Measurements from ENCODE around the gene THUMPD3. TPM values are rescaled to one million over a fixed set of nuclear protein-coding genes. Genes with fewer than 3 reads are reported as not detected.

THUMPD3 gene
- total and polyA plus RNA-seq, 9 of the 15 experiments (the other 6 are each of a cell fraction or from before 2014, with no cell fraction given), result 58.3 to 132 (median 113) TPM

GRCh38 chr3:9362731-9363530 lies at the start of gene THUMPD3 (continued):
- TF ChIP-seq HOXB6 (CRISPR knock-in tag; IDR thresholded peaks at IDR 0.05; ENCODE audit: borderline replicate concordance) (no peak; the same call in 1 of the 2 replicates), ETV1 (tag; conservative IDR thresholded peaks at IDR 0.05; ENCODE audit: low read depth) (peak; percentile 99), DNMT1 (IDR thresholded peaks at IDR 0.05) (0 out of 2 replicates have a peak, but pooled peaks have one; percentile 55), ZZZ3 (IDR thresholded peaks at IDR 0.05) (peak; percentile 84; the same call in 1 of the 2 replicates), BRD9 (IDR thresholded peaks at IDR 0.05; ENCODE audit: low read depth, partially characterized antibody) (peak; percentile 33), MYC (IDR thresholded peaks at IDR 0.05; ENCODE audit: low read depth, low read length) (peak; percentile 98), MYC (CRISPR knock-in tag; IDR thresholded peaks at IDR 0.05; ENCODE audit: borderline replicate concordance, low read depth) (peak; percentile 83; the same call in 1 of the 2 replicates), HIVEP1 (CRISPR knock-in tag; IDR thresholded peaks at IDR 0.05) (no peak), SP1 (CRISPR knock-in tag; IDR thresholded peaks at IDR 0.05) (peak; percentile 74), TAF15 (IDR thresholded peaks at IDR 0.05; ENCODE audit: low read depth, low read length) (no peak), HES1 (IDR thresholded peaks at IDR 0.05; ENCODE audit: low read depth) (peak; percentile 49; the same call in 1 of the 2 replicates), JUND (IDR thresholded peaks at IDR 0.05; ENCODE audit: borderline replicate concordance, low read depth, low read length) (peak; percentile 73), JUND (tag; IDR thresholded peaks at IDR 0.05; ENCODE audit: borderline replicate concordance, low read depth, low read length) (peak; percentile 62; the same call in 2 of the 3 replicates), MCM2 (IDR thresholded peaks at IDR 0.05; ENCODE audit: low read depth) (no peak), SMAD4 (CRISPR knock-in tag; conservative IDR thresholded peaks at IDR 0.05) (peak; percentile 91), LARP7 (IDR thresholded peaks at IDR 0.05) (peak; percentile 45; the same call in 1 of the 2 replicates), MCM3 (IDR thresholded peaks at IDR 0.05) (no peak), ZNF76 (CRISPR knock-in tag; IDR thresholded peaks at IDR 0.05; ENCODE audit: borderline replicate concordance) (no peak), PYGO2 (tag; IDR thresholded peaks at IDR 0.05) (no peak), SIX5 (IDR thresholded peaks at IDR 0.05; ENCODE audit: borderline replicate concordance in 1 of 2, insufficient read depth in 1 of 2, low read depth in 1 of 2, low read length in 2 of 2) (no peak), GABPA (tag; conservative IDR thresholded peaks at IDR 0.05; ENCODE audit: low read depth) (peak; percentile 99), DMBX1 (CRISPR knock-in tag; IDR thresholded peaks at IDR 0.05; ENCODE audit: borderline replicate concordance) (peak; percentile 71), GTF2F1 (IDR thresholded peaks at IDR 0.05; ENCODE audit: low read depth, low read length) (peak; percentile 87; the same call in 1 of the 2 replicates), MTA3 (IDR thresholded peaks at IDR 0.05; ENCODE audit: borderline replicate concordance) (peak; percentile 86; the same call in 1 of the 2 replicates), POLR2H (tag; IDR thresholded peaks at IDR 0.05; ENCODE audit: low read depth) (peak; percentile 95)
- TF ChIP-seq, protein P1, sequence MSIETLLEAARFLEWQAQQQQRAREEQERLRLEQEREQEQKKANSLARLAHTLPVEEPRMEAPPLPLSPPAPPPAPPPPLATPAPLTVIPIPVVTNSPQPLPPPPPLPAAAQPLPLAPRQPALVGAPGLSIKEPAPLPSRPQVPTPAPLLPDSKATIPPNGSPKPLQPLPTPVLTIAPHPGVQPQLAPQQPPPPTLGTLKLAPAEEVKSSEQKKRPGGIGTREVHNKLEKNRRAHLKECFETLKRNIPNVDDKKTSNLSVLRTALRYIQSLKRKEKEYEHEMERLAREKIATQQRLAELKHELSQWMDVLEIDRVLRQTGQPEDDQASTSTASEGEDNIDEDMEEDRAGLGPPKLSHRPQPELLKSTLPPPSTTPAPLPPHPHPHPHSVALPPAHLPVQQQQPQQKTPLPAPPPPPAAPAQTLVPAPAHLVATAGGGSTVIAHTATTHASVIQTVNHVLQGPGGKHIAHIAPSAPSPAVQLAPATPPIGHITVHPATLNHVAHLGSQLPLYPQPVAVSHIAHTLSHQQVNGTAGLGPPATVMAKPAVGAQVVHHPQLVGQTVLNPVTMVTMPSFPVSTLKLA (conservative IDR thresholded peaks at IDR 0.05), result peak; percentile 96 to 98
